Mesothelial cell of epicardium (in vitro differentiated cells): ENCODE results near the gene FOXO3. TPM values are rescaled to one million over a fixed set of nuclear protein-coding genes. Genes with fewer than 3 reads are reported as not detected.

Source experiments
- DNase-seq, 2 experiments: peaks; one replicate each; pipeline ENCODE4 v3.0.0; 2021; ENCODE audit warnings: low spot score in 2 of 2; ENCODE audit not compliant: unreplicated experiment in 2 of 2
- H3K27ac Mint-ChIP-seq: 2 replicates; pipeline ENCODE4 v1.8.0; 2021; ENCODE audit warnings: mixed read lengths
- H3K27me3 Mint-ChIP-seq: 2 replicates; pipeline ENCODE4 v1.8.0; 2021; ENCODE audit warnings: low read depth, mixed read lengths
- H3K36me3 Mint-ChIP-seq: 2 replicates; pipeline ENCODE4 v1.8.0; 2021; ENCODE audit warnings: mixed read lengths
- H3K4me1 Mint-ChIP-seq: 2 replicates; pipeline ENCODE4 v1.8.0; 2021; ENCODE audit warnings: mixed read lengths
- H3K4me3 Mint-ChIP-seq: 2 replicates; pipeline ENCODE4 v1.8.0; 2021; ENCODE audit warnings: mild to moderate bottlenecking, moderate library complexity, mixed read lengths
- H3K9me3 Mint-ChIP-seq: 2 replicates; pipeline ENCODE4 v1.8.0; 2021; ENCODE audit warnings: mixed read lengths
- CTCF ChIP-seq: fragments of 200-600 bp; sonication (generic); IDR thresholded peaks from one replicate; pipeline ENCODE4 v1.5.0; 2021; ENCODE audit warnings: antibody characterized with exemption; ENCODE audit not compliant: unreplicated experiment
- total RNA-seq: library from RNA; stranded (reverse); gene quantifications from 3 replicates; pipeline ENCODE4 v1.2.1, GENCODE V29; 2021

Gene FOXO3
- total RNA-seq, 1 donor from 2014 or later: 58.3 TPM

- Mint-ChIP-seq H3K9me3 (no peaks in the 10 kb centered on the region), H3K27me3 (no peaks in the 10 kb centered on the region), H3K4me3 (no peak overlapping the region), H3K36me3 (peaks cover 18% of the 10 kb centered on the region), H3K27ac (peak overlapping the region; percentile 6), H3K4me1 (peaks cover 65% of the 10 kb centered on the region)
- DNase-seq: no peak
- no peak for TF ChIP-seq CTCF
These were observed 15.3 kb downstream of the FOXO3 start for GRCh38 chr6:108575905-108576494.

- H3K4me1 Mint-ChIP-seq: peaks cover 72% of the 10 kb centered on the region
- H3K4me3 Mint-ChIP-seq: no peak overlapping the region
- H3K27ac Mint-ChIP-seq: peak overlapping the region; percentile 68
- no peak for TF ChIP-seq CTCF
- H3K36me3 Mint-ChIP-seq: peaks cover 13% of the 10 kb centered on the region
- no peak for DNase-seq
- H3K27me3 Mint-ChIP-seq: no peaks in the 10 kb centered on the region
- H3K9me3 Mint-ChIP-seq: no peaks in the 10 kb centered on the region
These were observed 16.0 kb downstream of the FOXO3 start for GRCh38 chr6:108576709-108577108.

GRCh38 chr6:108578166-108578565 is 17.4 kb downstream of the FOXO3 start:
- peak overlapping the region; percentile 78 for H3K27ac Mint-ChIP-seq
- H3K36me3 Mint-ChIP-seq: peaks cover 10% of the 10 kb centered on the region
- no peak for TF ChIP-seq CTCF
- H3K4me1 Mint-ChIP-seq: peaks cover 85% of the 10 kb centered on the region
- DNase-seq: no peak
- H3K9me3 Mint-ChIP-seq: no peaks in the 10 kb centered on the region
- no peaks in the 10 kb centered on the region for H3K27me3 Mint-ChIP-seq
- H3K4me3 Mint-ChIP-seq: no peak overlapping the region

- Mint-ChIP-seq H3K4me3 (no peak overlapping the region), H3K4me1 (peaks cover 91% of the 10 kb centered on the region), H3K27ac (peak overlapping the region; percentile 78), H3K36me3 (peaks cover 10% of the 10 kb centered on the region), H3K27me3 (no peaks in the 10 kb centered on the region), H3K9me3 (no peaks in the 10 kb centered on the region)
- no peak for DNase-seq
- no peak for TF ChIP-seq CTCF
These were observed 18.0 kb downstream of the FOXO3 start for GRCh38 chr6:108578595-108579327.

GRCh38 chr6:108579328-108579721 is 18.6 kb downstream of the FOXO3 start:
- Mint-ChIP-seq H3K27ac (peak overlapping the region; percentile 32), H3K4me3 (no peak overlapping the region), H3K27me3 (no peaks in the 10 kb centered on the region), H3K4me1 (peaks cover 91% of the 10 kb centered on the region), H3K9me3 (no peaks in the 10 kb centered on the region), H3K36me3 (peaks cover 10% of the 10 kb centered on the region)
- DNase-seq: no peak
- TF ChIP-seq CTCF: no peak
